NCI-H146 treated with DMSO at 0.1 percent for 48 hours (cell line): Measurements from ENCODE around the gene NOVA1.
A peak's percentile ranks its signal among the peaks of the same experiment; 100 is the strongest.
"Not testable (repeated sequence)": the region's sequence is repeated elsewhere in the genome, so short reads cannot be mapped to it uniquely, and the experiment has no call there.

Source experiments
- DNase-seq: peaks from one replicate; lab custom pipeline; 2025; ENCODE audit not compliant: unreplicated experiment; lab: John Stamatoyannopoulos, UW

The NOVA1 gene, protein sequence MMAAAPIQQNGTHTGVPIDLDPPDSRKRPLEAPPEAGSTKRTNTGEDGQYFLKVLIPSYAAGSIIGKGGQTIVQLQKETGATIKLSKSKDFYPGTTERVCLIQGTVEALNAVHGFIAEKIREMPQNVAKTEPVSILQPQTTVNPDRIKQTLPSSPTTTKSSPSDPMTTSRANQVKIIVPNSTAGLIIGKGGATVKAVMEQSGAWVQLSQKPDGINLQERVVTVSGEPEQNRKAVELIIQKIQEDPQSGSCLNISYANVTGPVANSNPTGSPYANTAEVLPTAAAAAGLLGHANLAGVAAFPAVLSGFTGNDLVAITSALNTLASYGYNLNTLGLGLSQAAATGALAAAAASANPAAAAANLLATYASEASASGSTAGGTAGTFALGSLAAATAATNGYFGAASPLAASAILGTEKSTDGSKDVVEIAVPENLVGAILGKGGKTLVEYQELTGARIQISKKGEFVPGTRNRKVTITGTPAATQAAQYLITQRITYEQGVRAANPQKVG

DNA sequence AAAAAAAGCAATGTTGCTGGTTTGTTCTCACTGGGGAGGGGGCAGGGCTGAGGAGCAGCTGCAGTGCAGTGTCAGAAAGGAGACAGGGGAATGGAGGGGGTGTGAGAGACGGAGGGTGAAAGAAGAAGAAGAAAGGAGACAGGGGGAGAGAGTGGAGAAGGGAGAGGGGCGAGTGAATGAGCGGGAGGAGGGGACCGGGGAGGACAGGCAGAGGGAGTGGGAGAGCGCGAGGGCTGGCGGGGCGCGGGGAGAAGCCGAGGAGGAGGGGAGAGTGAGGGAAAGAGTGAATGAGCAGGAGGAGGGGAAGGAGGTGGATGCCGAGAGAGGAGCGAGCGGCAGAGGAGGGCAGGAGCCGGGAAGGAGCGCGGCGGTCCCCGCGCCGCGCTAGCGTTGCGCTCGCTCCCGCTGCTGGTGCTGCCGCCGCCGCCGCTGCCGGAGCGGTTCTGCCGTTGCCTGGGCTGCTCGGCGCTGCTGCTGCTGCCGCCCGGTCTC, at the start of gene NOVA1:
TSS of gene NOVA1 (minus strand) at position 445 of the 492 bp plus-strand sequence. CDS start 597 bp downstream, outside the sequence.
- DNase-seq = peak; percentile 87

DNA sequence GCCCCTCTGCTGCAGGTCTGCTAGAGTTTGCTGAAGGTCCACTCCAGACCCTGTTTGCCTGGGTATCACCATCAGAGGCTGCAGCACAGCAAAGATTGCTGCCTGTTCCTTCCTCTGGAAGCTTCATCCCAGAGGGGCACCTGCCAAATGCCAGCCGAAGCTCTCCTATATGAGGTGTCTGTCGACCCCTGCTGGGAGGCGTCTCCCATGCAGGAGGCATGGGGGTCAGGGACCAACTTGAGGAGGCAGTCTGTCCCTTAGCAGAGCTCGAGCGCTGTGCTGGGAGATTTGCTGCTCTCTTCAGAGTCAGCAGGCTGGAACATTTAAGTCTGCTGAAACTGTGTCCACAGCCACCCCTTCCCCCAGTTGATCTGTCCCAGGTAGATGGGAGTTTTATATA, 47.2 kb upstream of the NOVA1 start:
- DNase-seq = not testable (repeated sequence)

DNA sequence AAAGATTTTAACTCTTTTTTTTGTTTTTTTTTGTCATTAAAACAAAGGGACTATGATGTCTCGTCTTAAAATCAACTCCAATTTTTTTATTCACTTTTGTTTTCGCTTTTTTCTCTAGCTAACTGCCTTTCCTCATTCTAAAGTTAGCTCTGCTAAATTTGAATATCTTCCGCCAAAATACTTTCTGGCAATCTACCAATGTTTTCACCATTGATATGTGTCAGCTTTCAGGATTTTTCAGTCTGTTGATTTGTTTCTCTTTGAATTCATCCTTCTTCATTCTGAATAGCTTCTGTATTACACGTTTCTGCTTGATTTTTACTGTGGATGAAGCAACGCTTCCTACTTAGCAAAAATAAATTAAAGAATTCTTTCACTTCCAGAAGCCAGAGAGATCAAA, 38.7 kb upstream of the NOVA1 start:
- DNase-seq = no peak

DNA sequence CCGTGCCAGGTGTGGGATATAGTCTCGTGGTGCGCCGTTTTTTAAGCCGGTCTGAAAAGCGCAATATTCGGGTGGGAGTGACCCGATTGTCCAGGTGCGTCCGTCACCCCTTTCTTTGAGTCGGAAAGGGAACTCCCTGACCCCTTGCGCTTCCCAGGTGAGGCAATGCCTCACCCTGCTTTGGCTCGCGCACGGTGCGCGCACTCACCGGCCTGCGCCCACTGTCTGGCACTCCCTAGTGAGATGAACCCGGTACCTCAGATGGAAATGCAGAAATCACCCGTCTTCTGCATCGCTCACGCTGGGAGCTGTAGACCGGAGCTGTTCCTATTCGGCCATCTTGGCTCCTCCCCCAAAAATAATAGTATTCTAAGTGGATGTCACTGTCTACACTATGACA, 37.1 kb upstream of the NOVA1 start:
- DNase-seq = not testable (repeated sequence)

DNA sequence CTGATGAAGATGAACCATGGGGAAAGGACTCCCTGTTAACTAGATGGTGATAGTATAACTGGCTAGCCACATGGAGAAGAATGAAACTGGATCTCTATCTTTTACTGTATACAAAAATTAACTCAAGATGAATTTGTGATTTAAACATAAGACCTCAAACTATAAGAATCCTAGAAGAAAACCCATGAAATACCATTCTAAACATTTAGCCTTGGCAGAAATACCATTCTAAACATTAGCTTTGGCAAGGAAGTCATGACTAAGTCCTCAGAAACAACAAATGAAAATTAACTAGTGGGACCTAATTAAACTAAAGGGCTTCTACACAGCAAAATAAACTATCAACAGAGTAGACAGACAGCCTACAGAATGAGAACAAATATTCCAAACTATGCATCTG, 28.4 kb upstream of the NOVA1 start:
- no peak for DNase-seq

DNA sequence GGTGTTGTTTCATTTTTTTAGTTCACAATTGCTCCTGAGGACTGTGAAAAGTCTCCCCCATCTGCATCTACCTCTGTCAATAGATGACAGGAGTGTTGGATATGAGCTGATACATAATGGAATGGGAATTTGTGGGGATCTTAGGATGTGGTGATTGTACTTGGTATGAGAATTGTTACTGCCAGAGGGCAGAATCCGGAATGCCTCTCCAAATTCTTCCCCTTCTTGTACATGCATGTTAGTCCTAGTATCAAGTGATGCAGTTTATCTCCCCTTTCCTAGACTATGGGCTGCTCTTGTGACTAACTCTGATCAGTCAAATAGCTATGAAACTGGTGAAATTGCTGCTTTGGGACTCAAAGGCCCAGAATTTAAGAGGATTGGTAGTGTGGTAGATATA, 24.8 kb upstream of the NOVA1 start:
- no peak for DNase-seq

DNA sequence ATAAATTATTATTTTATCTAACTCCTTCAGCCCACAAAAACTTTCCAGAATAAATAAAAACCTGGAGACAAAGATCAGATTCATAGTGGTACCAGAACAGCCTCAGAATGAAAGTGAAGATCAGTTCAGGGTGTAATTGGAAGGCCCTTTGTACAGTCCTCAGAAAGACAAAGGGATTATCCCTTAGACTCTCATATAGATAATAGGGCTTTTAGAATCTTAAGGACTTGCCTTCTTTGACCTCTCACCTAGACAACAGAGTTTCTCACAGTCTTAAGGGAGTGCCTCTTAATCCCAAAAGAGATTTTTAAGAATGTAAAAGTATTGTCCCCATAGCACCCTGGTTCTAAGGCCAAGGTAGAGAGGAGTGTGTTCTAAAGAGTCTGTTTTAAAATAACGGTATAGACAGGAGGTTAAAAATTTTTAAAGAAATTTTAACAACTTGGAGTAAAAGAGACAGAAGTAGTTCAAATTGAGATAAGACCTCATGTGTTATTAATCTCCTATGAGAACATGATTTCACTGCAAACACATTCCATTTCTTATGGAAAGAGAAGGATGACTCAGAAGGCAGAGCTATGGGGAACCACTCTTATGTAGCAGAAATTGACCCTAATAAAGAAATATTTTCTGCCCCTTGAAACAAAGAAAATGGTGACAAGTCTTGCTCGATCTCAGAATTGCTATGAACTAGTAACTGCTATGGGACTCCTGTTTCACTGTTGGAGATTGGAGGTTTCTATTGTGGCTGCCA, 24.2 kb upstream of the NOVA1 start:
- DNase-seq = no peak

DNA sequence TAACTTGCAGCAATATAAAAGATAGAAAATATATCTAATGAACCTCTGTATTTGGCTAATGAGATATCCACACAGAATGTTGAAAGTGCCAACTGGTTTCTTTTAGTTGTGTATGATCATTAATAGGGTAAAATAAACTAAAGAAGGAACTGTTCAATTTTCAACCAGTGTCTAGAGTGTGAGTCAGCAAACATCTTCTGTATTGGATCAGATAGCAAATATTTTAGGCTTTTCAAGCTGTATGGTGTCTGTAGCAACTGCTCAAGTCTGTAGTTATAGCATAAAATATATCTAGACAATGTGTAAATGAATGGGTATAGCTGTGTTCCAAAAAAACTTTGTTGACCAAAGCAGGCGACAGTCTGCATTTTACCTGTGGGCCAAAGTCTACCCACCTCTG, 23.5 kb upstream of the NOVA1 start:
- DNase-seq = no peak

DNA sequence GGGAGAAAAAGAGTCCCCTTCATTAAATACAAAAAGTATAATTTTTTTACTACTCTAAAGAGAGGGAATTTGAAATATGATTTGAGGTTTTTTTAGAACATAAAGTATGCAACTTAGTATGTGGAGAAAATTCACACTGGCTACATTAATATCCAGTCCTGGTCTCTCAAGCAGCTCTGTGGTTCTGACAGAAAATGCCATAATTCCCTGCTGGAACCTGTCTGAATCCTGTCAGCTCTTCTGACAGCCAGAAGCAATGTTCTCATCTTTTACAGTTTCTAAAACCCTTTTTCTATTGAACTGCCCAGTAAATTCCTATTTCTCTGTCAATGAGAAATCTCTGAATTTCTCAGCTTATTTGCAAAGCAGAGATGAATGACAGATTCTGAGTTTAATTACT, 13.4 kb upstream of the NOVA1 start:
- no peak for DNase-seq

DNA sequence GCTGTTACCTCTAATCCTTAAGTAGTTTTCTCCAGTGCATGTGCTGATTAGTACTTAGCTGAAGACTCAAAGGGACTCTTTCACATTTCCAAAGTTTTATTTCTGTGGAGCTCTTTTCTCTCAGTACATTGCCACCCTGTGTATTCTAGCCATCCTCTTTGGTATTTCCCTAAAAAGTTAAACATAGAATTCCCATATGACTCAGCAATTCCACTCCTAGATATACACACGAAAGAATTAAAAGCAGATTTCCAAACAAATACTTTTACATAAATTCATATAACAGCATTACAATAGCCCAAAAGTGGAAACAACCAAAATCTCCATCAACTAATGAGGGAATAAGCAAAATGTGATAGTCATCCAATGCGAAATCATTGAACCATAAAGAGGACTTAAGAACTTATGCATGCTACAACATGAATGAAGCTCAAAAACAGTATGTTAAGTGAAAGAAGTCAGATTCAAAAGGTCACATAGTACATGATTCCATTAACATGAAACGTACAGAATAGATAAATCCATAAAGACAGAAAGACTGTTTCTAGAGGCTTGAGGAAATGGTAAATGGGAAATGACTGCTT, 9.0 kb upstream of the NOVA1 start:
- DNase-seq = no peak

DNA sequence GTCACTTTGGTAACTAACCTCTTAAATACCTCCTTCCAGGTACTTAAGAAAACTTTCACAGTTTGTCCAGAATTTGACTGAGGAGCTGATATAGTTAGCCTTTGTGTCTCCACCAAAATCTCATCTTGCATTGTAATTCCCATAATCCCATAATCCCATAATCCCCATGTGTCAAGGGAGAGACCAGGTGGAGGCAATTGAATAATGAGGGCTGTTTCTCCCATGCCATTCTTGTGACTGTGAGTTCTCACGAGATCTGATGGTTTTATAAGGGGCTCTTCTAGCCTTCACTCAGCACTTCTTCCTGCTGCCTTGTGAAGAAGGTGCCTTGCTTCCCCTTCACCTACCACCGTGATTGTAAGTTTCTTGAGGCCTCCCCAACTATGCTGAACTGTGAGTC, 7.8 kb upstream of the NOVA1 start:
- DNase-seq = no peak

DNA sequence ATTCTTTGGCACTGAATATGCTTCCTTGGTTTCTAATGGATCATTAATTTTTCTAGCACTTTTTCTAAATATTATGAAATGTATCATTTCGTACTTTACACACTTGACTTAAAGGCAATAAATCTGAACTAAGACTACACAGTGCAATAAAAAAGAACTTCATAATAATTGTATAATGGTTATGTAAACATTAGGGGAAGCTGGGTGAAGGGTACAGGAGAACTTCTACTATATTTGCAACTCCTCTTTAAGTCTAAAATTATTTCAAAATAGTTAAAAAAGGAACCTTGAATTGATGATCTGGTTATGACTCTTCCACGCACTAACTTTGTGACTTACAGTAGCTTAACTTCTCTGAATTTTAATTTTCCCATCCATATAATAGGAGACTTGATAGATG, 5.1 kb upstream of the NOVA1 start:
- DNase-seq = no peak

DNA sequence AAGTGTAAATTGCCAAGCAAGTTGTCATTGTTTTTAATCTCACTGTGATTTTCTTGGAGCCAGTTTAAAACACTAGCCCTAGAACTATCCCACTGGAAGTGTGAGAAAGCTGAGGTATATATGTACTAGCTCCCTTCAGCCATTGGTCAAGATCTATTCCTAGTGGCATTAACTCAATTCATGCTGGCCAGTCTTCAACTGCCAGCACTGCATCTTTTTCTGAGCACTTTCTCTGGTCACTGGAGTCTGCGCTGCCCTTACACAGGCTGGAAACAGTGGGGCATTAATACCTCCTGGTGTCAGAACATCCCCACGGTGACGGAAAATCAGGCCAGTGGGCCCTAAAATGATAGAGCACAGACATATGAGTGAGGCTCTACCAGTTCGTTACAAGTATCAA, 4.0 kb upstream of the NOVA1 start:
- no peak for DNase-seq

DNA sequence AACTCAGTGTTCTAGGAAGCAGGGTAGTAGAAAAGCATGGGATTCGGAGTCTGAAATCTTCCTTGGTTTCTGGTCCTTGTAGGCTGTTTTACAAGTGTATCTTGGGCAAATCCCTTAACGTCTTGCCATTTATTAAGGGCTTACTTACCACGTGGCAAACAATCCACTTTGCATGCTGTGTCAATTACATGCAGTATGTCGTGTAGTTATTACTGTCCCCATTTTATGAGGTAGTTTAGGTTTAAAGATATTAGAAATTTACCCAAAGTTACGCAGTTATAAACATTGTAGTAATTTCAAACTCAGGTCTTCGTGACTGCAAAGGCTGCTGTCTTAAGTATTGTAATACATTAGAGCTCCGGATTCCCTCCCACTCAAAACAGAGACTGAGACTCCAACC, 1.5 kb upstream of the NOVA1 start:
- DNase-seq = no peak

DNA sequence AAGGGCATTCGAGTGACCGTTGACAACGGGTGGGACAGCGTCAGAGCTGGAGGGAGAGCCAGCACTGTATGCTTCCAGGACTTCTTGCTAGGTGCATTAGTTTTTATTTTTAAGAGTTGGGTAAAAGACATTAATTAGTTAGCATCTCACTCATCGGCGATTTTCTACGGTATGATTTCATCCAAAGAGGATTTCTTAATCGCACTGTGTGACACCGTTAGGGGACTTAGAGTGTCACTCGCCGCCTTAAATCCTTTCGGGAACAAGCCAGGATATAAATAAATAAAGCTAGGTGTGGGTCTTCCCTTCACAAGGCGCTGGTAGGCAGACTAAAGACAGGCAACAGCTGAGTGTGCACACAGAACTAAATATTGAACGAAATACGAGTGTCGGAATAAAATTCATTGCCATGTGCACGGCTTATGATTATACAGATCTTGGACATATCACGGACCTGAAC, 869 bp upstream of the NOVA1 start:
- no peak for DNase-seq

DNA sequence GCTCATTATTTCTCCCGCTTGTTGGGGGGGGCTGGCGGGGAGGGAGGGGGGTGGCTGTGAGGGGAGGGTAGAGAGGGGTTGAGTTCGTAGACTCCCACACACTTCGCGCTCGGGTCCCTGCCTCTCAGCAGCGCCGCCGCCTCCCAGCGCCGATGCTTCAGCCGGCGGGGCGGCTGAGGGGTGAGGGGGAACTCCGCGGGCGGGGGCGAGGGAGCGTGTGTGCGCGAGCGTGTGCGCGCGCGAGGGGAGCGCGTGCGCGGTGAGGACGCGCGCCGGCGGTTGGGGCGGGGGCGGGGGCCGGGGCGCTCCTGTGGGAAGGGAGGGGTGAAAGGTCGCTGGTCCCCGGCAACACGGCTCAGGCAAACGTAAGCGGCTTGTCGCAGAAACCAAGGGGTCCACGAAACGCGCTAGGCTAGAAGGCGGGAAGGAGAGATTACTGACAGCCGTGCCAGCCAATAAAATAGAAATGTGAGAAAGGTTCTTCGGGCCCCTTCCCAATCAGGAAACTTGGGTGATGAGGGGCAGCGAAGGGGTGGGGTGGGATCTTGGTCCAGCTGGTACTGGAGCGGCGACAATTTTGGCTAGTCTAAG, 343 bp upstream of the NOVA1 start:
- DNase-seq = peak; percentile 96

DNA sequence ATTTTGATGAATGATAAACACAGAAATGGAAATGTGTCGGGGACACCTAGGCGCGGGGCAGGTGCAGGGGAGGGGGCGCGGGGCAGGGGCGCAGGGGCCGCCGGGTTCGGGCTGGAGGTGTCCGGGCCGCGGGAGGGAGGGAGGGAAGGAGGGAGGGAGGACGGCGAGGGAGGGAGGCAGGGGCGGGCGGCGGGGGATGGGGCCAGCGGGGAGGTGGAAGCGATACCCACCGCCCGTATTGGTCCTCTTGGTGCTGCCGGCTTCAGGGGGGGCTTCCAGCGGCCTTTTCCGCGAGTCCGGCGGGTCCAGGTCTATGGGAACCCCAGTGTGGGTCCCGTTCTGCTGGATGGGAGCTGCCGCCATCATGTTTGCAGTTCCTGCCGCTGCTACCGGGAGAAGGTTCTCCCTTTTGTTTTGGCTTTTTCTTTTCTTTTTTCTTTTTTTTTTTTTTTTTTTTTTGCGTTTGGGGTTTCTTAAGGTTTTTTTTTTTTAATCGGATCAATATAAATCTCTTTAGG, 703 bp downstream of the NOVA1 start:
- DNase-seq = peak; percentile 48

DNA sequence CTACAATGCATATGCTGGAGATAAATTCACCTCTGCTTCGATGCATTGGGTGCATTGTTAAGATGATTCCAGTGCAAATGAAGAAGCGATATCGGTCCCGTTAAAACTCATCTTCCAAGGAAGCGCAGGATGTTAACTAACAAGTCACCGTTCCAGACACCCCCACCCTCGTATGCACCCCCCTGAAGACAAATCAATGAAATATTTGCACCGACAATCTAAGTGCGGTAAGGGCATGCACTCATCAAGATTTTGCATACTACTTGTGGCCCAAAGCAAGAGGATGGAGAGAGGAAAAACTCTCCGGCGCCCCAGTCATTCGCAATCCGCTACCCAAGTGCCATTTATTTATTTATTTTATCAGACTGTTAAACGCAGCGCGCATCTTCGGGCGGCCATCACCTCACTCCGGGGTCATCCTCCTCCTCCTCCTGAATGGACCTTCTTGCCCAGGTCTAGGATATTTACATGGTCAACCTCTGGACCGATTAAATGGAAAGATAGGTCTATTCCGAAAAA, 1.2 kb downstream of the NOVA1 start:
- peak; percentile 48 for DNase-seq

DNA sequence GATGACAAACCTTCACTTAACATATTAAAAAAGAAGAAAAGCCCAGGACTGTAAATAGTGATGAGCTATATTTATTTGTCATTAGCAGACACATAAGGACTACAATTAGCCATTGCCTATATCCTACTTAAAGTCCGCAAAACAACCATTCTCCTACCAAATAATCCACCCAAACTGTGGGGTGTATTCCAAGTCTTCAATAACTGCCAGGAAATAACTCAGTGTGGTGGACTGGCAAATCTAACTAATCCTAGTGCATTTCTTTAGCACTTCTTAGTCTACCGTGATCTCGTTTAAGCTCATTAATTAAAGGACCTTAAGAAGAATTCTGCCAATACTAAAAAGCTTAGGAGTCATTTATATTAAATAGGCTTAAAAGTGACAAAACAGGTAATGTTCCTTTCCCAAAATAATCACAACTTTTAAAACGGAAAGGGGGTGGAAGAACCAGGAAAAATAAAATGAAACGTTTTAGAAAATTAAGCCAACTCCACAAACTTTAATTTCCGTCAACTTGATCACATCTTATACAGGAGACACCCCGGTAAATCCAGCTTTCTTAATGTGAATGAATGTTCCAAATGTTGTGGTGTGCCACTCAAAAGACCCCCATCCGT, 1.8 kb downstream of the NOVA1 start:
- DNase-seq = no peak
